LoVo (cell line): ENCODE measurements around the gene DYRK1A.

Experiments used
- DNase-seq: peaks from one replicate; pipeline ENCODE4 v3.0.0-alpha.2; 2016; ENCODE audit warnings: low spot score

The DYRK1A gene

GRCh38 chr21:37550618-37551330, 184.2 kb downstream of the DYRK1A start:
- DNase-seq = no peak

- no peak for DNase-seq
Observed at GRCh38 chr21:37551331-37551992, 184.9 kb downstream of the DYRK1A start.

GRCh38 chr21:37551993-37552355, 185.4 kb downstream of the DYRK1A start:
- no peak for DNase-seq

DNA sequence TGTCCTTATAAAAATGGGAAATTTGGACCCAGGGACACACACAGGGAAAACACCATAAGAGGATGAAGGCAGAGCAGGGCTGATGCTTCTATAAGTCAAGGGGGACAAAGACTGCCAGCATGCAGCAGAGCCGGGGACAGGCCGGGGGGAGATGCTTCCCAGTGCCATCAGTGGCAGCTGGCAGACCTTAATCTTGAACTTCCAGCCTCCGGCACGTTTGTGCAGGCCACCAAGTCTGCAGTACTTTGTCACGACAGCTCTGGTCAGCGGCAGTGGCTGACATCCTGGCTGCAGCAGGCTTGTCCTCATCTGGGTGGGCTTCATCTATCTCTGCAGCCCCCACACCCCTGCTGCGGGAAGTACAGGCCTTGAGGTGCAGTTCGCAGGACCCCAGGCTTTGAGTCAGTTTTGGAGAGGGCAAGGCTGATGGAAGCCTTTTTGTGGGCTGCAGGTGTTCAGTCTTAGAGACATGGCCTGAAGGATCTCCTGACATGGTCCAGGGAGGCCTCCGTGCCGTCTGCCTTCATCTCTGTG, 186.0 kb downstream of the DYRK1A start:
- no peak for DNase-seq

DNA sequence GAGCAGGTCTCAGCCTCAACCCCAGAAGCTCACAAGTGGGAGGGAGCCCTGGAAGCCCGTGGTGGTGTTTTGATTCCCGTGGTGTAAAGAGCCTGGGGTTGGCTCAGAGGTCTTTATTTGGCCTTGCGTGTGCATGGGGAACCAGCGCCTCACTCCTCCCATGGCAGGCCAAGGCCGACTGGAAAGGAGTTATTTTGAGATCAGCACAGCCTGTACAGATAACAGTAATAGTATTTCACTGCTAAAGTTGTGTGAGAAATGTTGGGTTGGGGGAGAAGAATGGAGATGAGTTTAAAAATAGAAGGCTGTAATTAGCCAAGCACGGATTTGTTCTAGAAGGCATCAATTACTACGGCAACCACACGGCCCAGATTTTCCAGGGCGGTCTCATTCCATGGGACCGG, 186.5 kb downstream of the DYRK1A start:
- DNase-seq = no peak

DNA sequence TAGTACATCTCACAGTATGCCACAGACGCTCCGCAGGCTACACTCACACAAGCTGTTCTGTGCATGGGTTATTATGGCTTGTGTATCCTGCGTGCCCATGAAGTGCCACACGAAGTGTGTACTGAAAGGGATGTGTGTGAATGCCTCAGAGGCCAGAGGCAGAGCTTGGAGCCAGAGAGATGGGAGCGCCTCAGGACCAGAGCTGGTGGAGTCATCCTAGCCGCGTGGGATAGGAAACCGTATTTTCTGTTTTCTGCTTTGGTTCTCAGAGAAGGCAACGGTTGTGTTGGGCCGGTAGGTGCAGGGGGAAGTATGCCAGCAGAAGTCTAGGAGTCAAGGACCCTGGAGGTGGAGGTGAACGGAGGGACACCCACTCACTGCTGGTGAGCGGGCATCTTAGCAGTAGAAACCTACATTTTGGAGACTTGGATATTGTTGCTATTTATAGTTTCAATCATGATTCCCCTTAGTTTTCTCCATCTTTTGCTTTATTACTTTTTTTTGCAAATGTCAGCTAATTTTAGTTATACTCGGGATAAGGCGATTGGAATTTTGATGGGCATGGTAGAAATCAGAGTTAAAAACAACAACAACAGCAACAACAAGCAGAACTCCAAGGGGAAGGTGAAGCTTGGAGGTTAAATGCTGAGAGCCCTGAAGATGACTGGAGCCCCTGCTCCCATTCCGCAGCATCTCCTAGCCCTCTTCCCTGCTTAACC, 188.2 kb downstream of the DYRK1A start:
- DNase-seq = no peak

DNA sequence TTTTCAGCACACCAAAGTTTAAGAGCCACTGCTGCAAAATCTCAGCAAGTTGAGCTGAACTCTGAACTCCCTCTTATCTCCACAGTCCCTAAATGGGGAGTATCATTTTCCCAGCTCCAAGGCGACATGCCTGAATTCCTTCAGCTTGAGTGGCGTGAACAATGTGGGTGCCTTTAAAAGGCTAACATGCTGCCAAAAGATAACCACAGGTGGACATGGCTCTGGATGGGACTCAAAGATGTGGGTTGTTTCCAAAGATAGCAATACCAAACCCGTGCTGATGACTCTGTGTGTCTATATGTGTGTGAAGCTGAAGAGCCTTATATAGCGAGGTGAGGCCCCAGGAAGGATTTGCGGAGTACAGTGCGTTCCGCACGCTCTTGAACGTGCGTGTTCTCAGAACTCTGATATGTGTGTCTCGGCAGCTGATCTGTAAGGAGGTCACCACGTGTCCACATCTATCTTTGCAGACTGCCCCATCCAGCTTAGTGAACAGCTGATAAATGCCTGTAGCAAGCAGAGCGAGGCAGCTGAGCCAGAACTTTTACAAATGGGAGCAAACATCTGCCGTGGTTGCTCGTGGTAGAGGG, 189.2 kb downstream of the DYRK1A start:
- no peak for DNase-seq

DNA sequence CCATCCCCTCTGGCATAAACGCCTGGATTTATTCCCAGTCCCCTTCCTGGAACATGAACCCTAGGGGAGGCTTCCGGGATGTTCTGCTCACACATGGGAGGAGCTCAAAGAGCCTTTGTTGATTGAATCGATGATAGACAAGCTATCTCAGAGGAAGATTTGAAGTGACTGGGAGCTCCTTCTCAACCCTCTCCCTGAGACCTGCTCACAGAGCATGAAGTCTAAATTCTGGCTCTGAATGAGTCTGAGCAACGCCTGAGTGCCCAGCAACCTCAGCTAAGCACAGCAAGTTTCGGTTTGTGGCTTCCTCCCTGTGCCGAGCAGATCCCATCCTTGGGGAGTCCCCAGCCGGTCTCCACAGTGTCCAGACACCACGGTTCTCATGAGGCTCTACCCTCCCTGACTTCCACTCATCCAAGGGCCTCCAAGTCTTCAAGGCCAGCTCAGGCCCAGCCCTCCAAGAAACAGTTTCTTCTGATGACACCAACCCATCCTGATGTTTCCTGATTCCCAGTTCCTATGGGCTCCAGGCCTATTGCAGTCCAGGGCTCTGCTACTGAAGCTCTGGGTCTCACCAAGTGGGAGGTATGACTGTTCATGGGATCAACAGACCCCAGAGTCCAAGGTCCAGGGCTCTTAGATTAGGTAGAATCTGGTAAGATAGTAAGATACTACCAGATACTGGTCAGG, 190.8 kb downstream of the DYRK1A start:
- DNase-seq = no peak

DNA sequence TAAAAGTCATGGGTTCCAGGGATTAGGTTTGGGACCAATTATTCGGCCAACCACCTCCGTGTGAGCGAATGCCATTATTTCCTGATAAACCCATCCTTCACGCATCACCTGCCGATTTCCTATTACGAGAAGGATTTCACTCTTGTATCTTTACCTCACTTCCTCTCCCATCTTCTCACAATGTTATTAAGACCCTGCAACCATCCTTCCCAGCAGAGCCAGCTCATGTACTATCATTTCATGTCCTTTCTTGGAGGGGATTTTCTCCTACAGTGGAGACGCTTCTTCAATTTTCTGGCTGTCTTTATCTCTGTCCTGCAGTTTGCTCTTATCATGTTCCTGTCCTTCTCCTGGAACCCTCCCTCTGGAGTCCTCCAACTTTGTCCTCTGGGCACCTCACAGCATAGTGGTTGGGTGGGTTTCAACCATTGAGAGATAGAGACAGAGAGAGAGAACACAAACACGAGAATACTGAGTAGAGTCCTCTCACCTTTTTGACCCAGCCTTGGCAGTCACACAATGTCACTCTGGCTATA, 192.2 kb downstream of the DYRK1A start:
- DNase-seq = no peak

DNA sequence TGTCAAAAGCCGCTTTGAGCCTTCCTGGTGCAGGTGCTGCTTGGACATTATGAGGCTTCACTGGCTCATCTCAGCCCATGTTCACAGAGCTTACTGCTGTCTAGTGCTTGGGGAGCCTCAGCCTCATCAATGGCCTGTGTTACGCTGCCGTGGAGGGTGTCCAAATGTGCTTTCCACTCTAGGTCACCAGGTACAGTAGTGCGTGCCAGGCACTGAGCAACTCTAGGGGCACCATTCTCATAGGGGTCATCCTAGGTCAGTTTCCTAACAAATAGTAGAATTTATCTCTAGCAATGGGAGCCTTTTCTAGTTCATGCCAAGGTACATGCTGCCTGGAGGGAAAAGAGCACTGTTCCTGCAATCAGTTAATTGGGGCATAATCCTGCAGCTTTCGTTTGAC, 193.8 kb downstream of the DYRK1A start:
- DNase-seq = no peak

DNA sequence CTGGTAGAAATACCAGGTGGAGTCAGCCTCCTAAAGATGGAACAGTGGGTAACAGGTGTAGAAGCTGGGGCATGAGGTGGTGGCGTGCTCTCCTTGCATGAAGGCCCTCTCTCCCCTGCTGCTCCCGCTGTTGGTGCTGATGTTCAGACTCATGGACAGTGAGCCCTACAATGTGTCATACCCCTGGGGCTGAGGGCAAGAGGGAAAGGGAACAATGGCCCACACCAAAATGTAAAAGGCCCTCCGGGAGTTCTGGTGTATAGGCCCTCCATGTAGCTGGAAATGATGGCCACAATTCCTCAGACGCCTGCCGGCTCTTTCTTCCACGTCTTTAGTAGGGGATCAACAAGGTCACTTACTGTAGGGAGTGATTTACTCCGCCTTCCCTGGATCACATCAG, 194.9 kb downstream of the DYRK1A start:
- DNase-seq = no peak

GRCh38 chr21:37561941-37562919, 195.7 kb downstream of the DYRK1A start:
- DNase-seq = no peak

DNA sequence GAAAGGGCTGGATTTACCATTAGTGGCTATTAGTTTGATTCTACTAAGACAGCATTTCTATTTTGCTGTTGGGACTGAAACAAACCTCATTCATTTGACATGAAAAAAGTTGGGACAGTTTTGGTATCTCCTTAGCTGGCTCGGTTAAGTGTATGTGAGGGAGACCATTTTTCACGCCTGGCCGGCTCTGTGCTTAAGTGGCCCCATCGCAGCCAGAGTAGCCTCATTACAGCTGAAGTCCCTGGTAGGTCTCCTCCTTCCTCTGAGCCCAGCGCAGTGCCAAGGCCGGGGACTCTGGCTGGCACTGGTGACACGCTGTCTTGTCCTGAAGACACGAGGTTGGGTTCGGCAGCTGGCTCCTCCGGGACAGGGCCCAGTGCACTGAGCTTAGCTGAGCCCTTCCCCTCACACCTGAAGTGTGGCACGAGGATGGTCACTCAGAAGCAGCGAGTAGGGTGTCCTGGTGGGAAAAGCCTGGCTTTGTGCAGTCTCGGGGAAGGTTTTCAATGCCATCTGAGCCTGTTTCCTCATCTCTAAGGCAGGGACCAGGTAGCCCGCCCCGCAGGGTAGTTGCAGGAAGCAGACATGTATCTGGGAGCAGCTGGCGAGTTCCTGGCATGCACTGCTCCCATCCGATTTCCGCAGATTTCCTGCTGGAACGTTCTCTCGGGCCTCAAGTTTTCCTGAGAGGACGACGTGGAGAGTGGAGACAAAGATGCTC, 196.5 kb downstream of the DYRK1A start:
- DNase-seq = no peak

DNA sequence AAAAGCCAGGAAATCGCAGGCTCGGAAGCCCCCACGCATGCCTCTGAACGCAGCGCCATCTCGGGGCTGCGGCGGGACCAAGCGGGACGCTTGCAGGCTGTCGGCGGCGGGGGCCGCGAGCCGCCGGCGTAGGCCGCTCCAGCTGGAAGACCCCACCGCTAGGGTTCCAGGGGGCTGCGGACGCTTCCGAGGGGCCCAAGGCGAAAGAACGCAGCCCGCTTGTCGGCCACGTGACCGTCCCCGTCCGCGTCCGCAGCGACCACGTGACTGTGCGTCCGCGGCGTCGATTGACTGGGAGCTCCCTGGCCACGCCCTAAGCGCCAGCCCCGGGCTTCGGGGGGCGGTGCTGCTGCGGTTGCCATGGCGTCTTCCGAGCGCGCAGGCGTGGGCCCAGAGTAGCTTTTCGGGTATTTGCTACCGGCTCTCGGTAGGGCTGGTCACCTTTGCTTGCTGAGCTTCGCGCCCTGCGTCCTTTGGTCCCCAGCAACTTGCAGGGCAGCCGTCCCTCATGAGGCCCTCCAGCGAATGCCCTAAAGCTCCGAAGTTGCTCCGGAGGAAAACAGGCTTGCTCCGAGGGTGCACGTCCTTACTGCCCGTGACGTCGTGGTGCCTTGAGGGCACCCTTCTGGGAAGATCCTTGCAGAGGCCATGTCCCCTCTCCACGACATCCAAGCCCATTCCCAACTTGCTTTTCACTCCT, 197.2 kb downstream of the DYRK1A start:
- peak; percentile 96 for DNase-seq

DNA sequence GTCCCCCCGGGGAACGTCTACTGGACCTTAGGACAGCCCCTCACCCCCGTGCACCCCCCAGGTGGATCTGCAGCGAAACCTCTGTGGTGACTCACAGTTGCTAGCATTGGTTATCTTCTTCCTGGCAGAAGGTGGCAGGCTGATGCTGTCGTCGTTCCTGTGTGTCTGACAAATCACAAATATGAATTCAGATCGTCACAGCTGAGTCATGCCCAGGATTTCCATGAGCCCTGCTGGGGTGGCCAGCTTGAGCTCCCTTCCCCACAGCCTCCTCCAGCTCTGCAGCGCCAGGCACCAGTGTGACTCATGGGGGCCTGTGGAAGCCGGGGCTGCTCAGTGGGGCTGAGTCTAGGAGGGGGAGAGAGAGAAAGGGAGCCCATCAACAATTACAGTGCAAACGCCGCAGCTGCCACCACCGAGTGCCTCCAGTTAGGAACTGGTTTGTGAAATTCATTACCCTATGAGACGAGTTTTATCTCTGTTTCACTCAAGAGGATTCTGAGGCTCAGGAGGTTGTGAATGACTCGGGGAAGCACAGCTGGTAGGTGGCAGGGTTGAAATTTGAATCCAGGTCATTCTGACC, 197.9 kb downstream of the DYRK1A start:
- peak; percentile 91 for DNase-seq

DNA sequence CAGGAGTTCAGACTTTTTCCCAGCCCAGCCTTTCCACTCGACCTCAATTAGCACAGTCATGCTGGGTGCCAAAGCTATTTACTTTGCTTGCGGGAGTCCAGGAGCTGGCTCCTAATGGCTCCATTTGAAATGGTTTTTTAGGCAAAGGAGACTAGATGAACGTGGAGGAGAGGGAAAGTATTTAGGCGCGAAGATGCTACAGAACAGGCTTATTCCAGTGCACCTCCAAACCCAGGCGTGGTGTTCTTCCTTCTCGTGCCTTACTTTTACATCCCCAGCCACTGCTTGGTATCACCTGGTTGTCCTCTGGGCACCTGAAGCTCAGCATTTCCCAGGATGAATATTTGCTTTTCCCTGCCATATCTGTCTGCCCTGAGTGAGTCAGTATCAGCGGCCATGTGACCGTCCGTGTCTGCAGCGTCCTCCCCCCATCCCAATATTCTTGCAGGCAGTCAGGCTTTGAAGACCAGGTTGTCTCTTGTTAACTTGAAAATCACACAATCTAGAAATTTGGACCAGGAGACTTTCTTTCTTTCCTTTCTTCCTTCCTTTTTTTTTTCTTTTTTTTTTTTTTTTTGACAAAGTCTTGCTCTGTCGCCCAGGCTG, 198.5 kb downstream of the DYRK1A start:
- peak; percentile 9 for DNase-seq

DNA sequence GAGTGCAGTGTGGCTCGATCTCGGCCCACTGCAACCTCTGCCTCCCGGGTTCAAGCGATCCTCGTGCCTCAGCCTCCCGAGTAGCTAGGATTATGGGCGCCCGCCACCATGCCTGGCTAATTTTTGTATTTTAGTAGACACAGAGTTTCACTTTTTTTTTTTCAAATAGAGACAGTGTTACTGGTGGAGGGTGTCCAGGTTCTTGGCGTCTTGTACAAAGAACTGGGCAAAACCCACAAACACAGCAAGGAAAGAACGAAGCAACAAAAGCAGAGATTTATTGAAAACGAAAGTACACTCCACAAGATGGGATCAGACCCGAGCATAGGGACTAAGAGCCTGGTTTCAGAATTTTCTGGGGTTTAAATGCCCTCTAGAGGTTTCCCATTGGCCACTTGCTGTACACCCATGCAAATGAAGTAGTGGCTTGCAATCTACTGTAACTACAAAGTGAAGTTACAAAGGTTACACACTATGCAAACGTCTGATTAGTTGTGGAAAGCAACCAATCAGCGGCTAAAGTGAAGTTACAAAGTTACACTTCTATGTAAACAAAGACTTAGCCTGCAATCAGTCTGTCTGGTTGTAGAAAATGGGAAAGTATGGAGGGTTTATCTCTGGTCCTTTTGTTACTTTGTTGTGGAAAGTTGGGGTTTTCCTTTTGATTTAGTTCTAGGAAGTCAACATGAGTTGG, 199.1 kb downstream of the DYRK1A start:
- DNase-seq = peak; percentile 60
